Fibroblast of pulmonary artery (primary cell): ENCODE data around the gene MSRB2.

Source experiments
- DNase-seq: peaks from one replicate; pipeline ENCODE4 v3.0.0-alpha.2; 2010; ENCODE audit warnings: low read depth
- H3K4me3 ChIP-seq: replicated peaks from 2 replicates; pipeline ENCODE4 v1.5.1; 2011; ENCODE audit warnings: low read depth, mild to moderate bottlenecking, control low read depth, low read length, moderate library complexity
- TF ChIP-seq, protein P1 (sequence below): IDR thresholded peaks from 2 replicates; pipeline ENCODE4 v1.5.1; 2011; ENCODE audit warnings: mild to moderate bottlenecking, control low read depth, low read length, inconsistent platforms; ENCODE audit errors: missing control alignments

Gene MSRB2

DNA sequence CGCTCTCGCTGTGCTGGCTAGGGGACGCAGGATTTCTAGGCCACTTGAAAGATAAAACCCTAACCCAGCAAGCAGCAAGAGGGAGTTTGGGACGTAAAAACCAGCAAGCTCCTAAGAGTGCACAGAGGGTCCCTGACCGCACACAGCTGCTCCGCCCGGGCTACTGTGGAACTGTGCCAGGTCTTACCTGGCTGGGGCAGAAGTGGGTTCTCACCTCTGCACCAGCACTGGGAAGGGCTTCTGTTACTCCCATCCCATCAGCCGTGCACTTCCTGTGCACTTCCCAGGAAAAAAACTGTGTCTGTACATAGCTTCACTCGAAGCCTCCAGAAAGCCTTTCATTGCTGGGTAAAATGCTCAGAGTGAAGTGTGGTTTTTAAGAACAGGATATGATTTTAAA lies 50.9 kb downstream of the MSRB2 start:
- no peak overlapping the region for H3K4me3 ChIP-seq
- no peak for DNase-seq
- TF ChIP-seq, protein P1, sequence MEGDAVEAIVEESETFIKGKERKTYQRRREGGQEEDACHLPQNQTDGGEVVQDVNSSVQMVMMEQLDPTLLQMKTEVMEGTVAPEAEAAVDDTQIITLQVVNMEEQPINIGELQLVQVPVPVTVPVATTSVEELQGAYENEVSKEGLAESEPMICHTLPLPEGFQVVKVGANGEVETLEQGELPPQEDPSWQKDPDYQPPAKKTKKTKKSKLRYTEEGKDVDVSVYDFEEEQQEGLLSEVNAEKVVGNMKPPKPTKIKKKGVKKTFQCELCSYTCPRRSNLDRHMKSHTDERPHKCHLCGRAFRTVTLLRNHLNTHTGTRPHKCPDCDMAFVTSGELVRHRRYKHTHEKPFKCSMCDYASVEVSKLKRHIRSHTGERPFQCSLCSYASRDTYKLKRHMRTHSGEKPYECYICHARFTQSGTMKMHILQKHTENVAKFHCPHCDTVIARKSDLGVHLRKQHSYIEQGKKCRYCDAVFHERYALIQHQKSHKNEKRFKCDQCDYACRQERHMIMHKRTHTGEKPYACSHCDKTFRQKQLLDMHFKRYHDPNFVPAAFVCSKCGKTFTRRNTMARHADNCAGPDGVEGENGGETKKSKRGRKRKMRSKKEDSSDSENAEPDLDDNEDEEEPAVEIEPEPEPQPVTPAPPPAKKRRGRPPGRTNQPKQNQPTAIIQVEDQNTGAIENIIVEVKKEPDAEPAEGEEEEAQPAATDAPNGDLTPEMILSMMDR, result no peak

DNA sequence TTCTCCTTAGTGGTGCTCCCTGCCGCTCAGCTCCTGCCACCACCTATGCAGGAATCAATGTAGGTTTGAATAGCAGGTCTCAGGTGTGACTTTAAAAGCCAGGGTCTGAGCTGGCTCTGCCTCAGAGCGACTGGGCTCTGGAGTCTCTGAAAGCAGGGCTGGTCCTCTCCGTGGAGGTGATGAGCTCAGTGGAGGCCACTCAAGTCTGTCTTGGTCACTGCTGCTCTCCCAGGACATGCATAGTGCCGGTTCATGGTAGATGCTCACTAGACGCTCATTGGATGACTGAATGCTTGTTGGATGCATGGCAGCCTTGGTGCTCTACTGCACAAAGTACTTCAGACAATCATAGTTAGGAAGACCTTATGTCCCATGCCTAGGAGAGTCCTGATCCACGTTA lies 51.7 kb downstream of the MSRB2 start:
- TF ChIP-seq, protein P1, result no peak
- no peak for DNase-seq
- H3K4me3 ChIP-seq, result no peak overlapping the region

DNA sequence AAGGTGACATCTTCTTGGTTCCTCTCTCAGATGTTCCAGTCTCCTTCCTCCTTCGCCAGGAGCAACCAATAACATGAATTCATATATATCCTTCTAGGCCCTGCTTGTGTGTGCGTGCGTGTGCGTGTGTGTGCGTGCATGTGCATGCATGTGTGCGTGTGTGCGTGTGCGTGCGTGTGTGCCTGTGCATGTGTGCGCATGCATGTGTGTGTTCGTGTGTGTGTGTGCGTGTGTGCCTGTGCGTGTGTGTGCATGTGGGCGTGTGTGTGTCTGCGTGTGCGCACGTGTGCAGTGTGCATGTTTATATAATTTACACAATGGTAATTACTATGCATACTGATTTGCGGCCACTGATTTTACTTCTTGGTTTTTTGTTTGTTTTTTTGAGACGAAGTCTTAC lies 52.8 kb downstream of the MSRB2 start:
- TF ChIP-seq, protein P1, result no peak
- H3K4me3 ChIP-seq, result no peak overlapping the region
- no peak for DNase-seq

DNA sequence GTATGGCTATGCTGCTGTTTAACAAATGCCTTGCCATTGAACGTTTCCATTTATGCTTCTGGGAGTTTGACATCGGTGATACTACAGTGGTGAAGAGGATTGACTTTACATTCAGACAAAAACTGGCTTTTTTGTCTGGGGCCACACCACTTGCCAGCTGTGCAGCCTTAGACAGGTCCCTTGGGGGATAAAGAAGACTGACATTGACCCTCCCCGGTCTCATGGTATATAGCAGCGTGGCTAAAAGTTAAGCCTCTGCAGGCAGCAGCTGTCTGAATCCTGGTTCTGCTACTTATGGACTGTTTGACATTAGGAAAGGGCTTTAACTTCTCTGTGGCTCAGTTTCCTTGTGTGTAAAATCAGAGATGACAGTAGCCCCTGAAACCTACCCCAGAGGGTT lies 54.7 kb downstream of the MSRB2 start:
- H3K4me3 ChIP-seq, result no peak overlapping the region
- TF ChIP-seq, protein P1, result no peak
- DNase-seq, result no peak

DNA sequence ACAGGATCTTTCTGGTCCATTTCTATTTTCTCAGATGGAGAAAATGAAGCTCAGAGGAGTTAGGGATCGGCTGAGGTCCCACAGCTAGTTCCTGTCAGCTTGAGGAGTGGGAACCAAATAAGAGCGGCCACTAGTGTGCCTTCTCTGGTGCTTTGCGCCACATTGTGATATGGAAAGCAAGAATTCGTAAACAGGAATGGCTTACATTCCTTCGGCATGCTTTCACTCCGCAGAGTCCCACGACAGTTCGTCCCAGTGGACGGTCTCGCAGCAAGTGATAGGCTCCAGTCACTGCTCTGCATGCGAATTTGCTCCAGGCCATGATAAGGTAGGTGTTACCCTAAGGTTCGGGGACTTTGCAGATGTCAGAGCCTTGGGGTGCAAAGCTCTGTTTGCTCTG lies 55.2 kb downstream of the MSRB2 start:
- no peak for DNase-seq
- TF ChIP-seq, protein P1, result no peak
- H3K4me3 ChIP-seq, result no peak overlapping the region

DNA sequence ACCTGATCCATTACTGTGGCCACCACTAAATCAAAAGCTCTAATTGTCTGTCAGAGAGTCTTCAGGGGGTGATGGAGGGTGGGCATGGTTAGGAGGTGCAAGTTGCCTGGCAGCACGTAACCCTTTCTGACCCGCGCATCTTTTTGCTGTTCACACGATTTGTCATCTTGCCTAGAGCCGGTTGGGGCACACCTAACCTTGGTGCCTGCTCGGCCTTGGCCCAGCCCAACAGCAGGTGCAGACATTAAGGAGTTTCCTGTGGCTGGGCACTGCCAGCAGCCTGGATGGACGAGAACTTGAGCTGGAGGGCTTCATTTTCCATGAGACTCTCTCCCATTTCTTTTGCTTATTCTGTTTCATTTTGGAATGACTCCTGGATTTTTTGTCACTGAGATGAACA lies 55.7 kb downstream of the MSRB2 start:
- DNase-seq, result no peak
- H3K4me3 ChIP-seq, result no peak overlapping the region
- TF ChIP-seq, protein P1, result no peak

DNA sequence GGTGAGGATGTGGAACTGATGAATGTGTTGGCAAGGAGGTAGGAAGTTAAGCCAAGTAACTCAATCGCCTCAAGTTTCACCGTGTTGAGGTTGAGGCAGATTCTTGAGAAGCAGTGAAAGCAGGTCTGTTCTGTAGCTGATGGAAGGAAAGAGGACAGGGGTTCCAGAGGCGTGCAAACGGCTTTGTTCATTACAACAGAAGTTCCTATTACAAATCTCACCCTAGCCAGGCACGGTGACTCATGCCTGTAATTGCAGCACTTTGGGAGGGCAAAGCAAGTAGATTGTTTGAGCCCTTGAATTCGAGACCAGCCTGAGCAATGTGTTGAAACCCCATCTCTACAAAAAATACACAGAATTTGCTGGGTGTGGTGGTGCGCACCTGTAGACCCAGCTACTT lies 59.8 kb downstream of the MSRB2 start:
- TF ChIP-seq, protein P1, result no peak
- H3K4me3 ChIP-seq, result no peak overlapping the region
- no peak for DNase-seq
